HepG2 (cell line): ENCODE data around the gene FBF1. TPM values are rescaled to one million over a fixed set of nuclear protein-coding genes. Genes with fewer than 3 reads are reported as not detected.

Source experiments
- GTF3A ChIP-seq: sonication (generic); formaldehyde crosslinking; conservative IDR thresholded peaks from 2 replicates; pipeline ENCODE4 v1.4.0; 2020; ENCODE audit warnings: mild to moderate bottlenecking, missing genetic modification reagents
- IKZF4 ChIP-seq: sonication (generic); formaldehyde crosslinking; IDR thresholded peaks from 2 replicates; pipeline ENCODE4 v1.5.1; 2020; ENCODE audit warnings: borderline replicate concordance, mild to moderate bottlenecking, low read depth, missing genetic modification reagents; ENCODE audit errors: not compliant biosample characterization
- MIXL1 ChIP-seq: IDR thresholded peaks from 2 replicates; pipeline ENCODE4 v1.6.1; 2016
- NR2F1 ChIP-seq, 2 experiments: fragments of 450-650 bp in 1 of 2; formaldehyde crosslinking in 1 of 2; IDR thresholded peaks; 2 replicates each; pipeline versions ENCODE4 v1.5.0 to v1.6.1; 2016 to 2020; ENCODE audit warnings: mild to moderate bottlenecking in 1 of 2, missing compliant biosample characterization in 1 of 2, missing genetic modification reagents in 1 of 2, moderate library complexity in 1 of 2
- PHF20 ChIP-seq: sonication (generic); formaldehyde crosslinking; IDR thresholded peaks from 2 replicates; pipeline ENCODE4 v1.5.0; 2020; ENCODE audit warnings: mild to moderate bottlenecking, missing genetic modification reagents
- RAD21 ChIP-seq: fragments of 450-650 bp; formaldehyde crosslinking; IDR thresholded peaks from 2 replicates; pipeline ENCODE4 v1.5.0; 2020; ENCODE audit warnings: mild to moderate bottlenecking
- ZFP82 ChIP-seq: sonication (generic); formaldehyde crosslinking; IDR thresholded peaks from 2 replicates; pipeline ENCODE4 v1.5.1; 2020; ENCODE audit warnings: mild to moderate bottlenecking, missing genetic modification reagents, borderline replicate concordance
- ZNF879 ChIP-seq: sonication (generic); formaldehyde crosslinking; IDR thresholded peaks from 2 replicates; pipeline ENCODE4 v1.8.1; 2023; ENCODE audit warnings: missing genetic modification reagents
- polyA plus RNA-seq, 8 experiments: library from polyadenylated mRNA; depleted of rRNA in 3 of 8; stranded (reverse) in 7 of 8; unstranded in 1 of 8; fragments of >200 nt; fragmentation: Illumina TruSeq in 4 of 8; extraction: Trizol in 4 of 8; gene quantifications; 2 replicates each; pipeline versions ENCODE4 v1.2.1 to v1.2.3, GENCODE V29; 2011 to 2016; ENCODE audit warnings: low read depth in 4 of 8, missing spikeins in 1 of 8, mixed read lengths in 1 of 8; ENCODE audit not compliant: insufficient read depth in 1 of 8
- total RNA-seq, 5 experiments: library from RNA; depleted of rRNA; stranded (reverse); fragments of >200 nt; fragmentation: Illumina TruSeq; extraction: Trizol; gene quantifications; 2 replicates each; pipeline ENCODE4 v1.2.3, GENCODE V29; 2016; ENCODE audit warnings: low read depth in 1 of 5
- TF ChIP-seq, protein P1 (sequence below): sonication (generic); formaldehyde crosslinking; IDR thresholded peaks from 2 replicates; pipeline ENCODE4 v1.5.0; 2020; ENCODE audit warnings: mild to moderate bottlenecking, missing genetic modification reagents
- TF ChIP-seq, protein P2 (sequence below): sonication (generic); formaldehyde crosslinking; conservative IDR thresholded peaks from 2 replicates; pipeline ENCODE4 v1.8.0; 2022; ENCODE audit warnings: mild to moderate bottlenecking, moderate library complexity, missing genetic modification reagents
- TF ChIP-seq, protein P3 (sequence below): sonication (generic); formaldehyde crosslinking; IDR thresholded peaks from 2 replicates; pipeline ENCODE4 v1.8.1; 2022; ENCODE audit warnings: low read depth, mild to moderate bottlenecking, missing genetic modification reagents
- TF ChIP-seq, protein P4 (sequence below): sonication (generic); formaldehyde crosslinking; IDR thresholded peaks from 2 replicates; pipeline ENCODE4 v1.5.0; 2020; ENCODE audit warnings: missing genetic modification reagents
- TF ChIP-seq, protein P5 (sequence below): sonication (generic); formaldehyde crosslinking; IDR thresholded peaks from 2 replicates; pipeline ENCODE4 v1.4.0; 2020; ENCODE audit warnings: missing genetic modification reagents

Gene FBF1
- total and polyA plus RNA-seq, 2 of the 13 experiments (the other 11 are each of a cell fraction or from before 2014, with no cell fraction given): 2.4 to 8.1 TPM

DNA sequence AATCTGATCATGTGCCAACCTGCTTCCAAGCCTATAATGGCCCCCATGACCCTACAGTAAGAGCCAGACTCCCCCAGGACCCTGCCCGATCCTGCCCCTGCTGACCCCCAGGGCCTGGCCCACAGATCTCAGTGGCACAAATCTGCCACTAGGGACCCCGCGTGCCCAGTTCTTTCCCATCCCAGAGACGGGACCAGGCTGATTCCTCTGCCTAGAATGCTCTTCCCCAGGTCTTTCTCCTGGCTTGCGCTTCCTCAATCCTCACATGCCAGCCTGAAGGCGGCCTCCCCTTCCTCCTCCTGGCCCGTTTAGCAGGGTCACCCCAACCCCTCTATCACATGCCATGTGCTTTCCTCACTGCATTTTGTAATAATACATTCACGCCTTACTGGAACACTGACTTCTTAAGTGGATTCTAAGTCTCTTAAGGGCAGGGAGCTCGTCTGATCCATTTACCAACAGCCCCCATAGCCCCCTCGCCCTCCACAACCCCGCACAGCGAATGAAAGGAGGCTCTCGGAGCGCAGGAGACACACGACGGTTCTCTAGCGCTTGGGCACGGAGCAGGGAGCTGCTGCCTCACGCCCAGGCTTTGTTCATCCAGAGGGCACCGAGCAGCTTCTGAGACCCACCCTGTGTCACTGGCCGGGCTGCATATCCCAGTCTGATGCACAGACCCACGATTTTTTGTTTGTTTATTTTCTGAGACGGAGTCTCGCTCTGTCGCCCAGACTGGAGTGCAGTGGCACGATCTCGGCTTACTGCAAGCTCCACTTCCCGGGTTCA is 45.3 kb downstream of the FBF1 start (continued):
- TF ChIP-seq, protein P1, sequence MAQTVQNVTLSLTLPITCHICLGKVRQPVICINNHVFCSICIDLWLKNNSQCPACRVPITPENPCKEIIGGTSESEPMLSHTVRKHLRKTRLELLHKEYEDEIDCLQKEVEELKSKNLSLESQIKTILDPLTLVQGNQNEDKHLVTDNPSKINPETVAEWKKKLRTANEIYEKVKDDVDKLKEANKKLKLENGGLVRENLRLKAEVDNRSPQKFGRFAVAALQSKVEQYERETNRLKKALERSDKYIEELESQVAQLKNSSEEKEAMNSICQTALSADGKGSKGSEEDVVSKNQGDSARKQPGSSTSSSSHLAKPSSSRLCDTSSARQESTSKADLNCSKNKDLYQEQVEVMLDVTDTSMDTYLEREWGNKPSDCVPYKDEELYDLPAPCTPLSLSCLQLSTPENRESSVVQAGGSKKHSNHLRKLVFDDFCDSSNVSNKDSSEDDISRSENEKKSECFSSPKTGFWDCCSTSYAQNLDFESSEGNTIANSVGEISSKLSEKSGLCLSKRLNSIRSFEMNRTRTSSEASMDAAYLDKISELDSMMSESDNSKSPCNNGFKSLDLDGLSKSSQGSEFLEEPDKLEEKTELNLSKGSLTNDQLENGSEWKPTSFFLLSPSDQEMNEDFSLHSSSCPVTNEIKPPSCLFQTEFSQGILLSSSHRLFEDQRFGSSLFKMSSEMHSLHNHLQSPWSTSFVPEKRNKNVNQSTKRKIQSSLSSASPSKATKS (CRISPR knock-in tag): no peak
- TF ChIP-seq MIXL1 (CRISPR knock-in tag): no peak
- TF ChIP-seq GTF3A (CRISPR knock-in tag): 0 out of 2 replicates have a peak, but pooled peaks have one; percentile 7
- no peak for TF ChIP-seq IKZF4 (CRISPR knock-in tag)
- TF ChIP-seq, protein P2, sequence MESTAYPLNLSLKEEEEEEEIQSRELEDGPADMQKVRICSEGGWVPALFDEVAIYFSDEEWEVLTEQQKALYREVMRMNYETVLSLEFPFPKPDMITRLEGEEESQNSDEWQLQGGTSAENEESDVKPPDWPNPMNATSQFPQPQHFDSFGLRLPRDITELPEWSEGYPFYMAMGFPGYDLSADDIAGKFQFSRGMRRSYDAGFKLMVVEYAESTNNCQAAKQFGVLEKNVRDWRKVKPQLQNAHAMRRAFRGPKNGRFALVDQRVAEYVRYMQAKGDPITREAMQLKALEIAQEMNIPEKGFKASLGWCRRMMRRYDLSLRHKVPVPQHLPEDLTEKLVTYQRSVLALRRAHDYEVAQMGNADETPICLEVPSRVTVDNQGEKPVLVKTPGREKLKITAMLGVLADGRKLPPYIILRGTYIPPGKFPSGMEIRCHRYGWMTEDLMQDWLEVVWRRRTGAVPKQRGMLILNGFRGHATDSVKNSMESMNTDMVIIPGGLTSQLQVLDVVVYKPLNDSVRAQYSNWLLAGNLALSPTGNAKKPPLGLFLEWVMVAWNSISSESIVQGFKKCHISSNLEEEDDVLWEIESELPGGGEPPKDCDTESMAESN (CRISPR knock-in tag): peak; percentile 46
- TF ChIP-seq ZNF879: no peak
- 0 out of 2 replicates have a peak, but pooled peaks have one; percentile 5 for TF ChIP-seq PHF20
- TF ChIP-seq ZFP82 (CRISPR knock-in tag): no peak
- 0 out of 4 replicates have a peak, but pooled peaks of 1 of the 2 experiments have one; percentile 14 for TF ChIP-seq NR2F1 (CRISPR knock-in tag; IDR thresholded peaks at IDR 0.05)
- TF ChIP-seq RAD21 (CRISPR knock-in tag): peak; percentile 49
- TF ChIP-seq, protein P3, sequence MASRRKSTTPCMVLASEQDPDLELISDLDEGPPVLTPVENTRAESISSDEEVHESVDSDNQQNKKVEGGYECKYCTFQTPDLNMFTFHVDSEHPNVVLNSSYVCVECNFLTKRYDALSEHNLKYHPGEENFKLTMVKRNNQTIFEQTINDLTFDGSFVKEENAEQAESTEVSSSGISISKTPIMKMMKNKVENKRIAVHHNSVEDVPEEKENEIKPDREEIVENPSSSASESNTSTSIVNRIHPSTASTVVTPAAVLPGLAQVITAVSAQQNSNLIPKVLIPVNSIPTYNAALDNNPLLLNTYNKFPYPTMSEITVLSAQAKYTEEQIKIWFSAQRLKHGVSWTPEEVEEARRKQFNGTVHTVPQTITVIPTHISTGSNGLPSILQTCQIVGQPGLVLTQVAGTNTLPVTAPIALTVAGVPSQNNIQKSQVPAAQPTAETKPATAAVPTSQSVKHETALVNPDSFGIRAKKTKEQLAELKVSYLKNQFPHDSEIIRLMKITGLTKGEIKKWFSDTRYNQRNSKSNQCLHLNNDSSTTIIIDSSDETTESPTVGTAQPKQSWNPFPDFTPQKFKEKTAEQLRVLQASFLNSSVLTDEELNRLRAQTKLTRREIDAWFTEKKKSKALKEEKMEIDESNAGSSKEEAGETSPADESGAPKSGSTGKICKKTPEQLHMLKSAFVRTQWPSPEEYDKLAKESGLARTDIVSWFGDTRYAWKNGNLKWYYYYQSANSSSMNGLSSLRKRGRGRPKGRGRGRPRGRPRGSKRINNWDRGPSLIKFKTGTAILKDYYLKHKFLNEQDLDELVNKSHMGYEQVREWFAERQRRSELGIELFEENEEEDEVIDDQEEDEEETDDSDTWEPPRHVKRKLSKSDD (CRISPR knock-in tag): 0 out of 2 replicates have a peak, but pooled peaks have one; percentile 25
- TF ChIP-seq, protein P4, sequence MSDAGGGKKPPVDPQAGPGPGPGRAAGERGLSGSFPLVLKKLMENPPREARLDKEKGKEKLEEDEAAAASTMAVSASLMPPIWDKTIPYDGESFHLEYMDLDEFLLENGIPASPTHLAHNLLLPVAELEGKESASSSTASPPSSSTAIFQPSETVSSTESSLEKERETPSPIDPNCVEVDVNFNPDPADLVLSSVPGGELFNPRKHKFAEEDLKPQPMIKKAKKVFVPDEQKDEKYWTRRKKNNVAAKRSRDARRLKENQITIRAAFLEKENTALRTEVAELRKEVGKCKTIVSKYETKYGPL (CRISPR knock-in tag): no peak
- TF ChIP-seq, protein P5, sequence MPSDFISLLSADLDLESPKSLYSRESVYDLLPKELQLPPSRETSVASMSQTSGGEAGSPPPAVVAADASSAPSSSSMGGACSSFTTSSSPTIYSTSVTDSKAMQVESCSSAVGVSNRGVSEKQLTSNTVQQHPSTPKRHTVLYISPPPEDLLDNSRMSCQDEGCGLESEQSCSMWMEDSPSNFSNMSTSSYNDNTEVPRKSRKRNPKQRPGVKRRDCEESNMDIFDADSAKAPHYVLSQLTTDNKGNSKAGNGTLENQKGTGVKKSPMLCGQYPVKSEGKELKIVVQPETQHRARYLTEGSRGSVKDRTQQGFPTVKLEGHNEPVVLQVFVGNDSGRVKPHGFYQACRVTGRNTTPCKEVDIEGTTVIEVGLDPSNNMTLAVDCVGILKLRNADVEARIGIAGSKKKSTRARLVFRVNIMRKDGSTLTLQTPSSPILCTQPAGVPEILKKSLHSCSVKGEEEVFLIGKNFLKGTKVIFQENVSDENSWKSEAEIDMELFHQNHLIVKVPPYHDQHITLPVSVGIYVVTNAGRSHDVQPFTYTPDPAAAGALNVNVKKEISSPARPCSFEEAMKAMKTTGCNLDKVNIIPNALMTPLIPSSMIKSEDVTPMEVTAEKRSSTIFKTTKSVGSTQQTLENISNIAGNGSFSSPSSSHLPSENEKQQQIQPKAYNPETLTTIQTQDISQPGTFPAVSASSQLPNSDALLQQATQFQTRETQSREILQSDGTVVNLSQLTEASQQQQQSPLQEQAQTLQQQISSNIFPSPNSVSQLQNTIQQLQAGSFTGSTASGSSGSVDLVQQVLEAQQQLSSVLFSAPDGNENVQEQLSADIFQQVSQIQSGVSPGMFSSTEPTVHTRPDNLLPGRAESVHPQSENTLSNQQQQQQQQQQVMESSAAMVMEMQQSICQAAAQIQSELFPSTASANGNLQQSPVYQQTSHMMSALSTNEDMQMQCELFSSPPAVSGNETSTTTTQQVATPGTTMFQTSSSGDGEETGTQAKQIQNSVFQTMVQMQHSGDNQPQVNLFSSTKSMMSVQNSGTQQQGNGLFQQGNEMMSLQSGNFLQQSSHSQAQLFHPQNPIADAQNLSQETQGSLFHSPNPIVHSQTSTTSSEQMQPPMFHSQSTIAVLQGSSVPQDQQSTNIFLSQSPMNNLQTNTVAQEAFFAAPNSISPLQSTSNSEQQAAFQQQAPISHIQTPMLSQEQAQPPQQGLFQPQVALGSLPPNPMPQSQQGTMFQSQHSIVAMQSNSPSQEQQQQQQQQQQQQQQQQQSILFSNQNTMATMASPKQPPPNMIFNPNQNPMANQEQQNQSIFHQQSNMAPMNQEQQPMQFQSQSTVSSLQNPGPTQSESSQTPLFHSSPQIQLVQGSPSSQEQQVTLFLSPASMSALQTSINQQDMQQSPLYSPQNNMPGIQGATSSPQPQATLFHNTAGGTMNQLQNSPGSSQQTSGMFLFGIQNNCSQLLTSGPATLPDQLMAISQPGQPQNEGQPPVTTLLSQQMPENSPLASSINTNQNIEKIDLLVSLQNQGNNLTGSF (CRISPR knock-in tag): no peak
